Erythroblast (primary cell): ENCODE data around the gene GPR15.

ENCODE experiments used
- GATA1 ChIP-seq: IDR thresholded peaks from 2 replicates; pipeline ENCODE4 v1.6.1; 2011; ENCODE audit warnings: low read depth, mild to moderate bottlenecking, control low read depth, low read length, moderate library complexity
- POLR2A ChIP-seq: IDR thresholded peaks from 2 replicates; pipeline ENCODE4 v1.6.1; 2011; ENCODE audit warnings: mild to moderate bottlenecking, low read length

GRCh38 chr3:98556164-98557130 is 24.7 kb downstream of the GPR15 start:
- TF ChIP-seq POLR2A: no peak
- no peak for TF ChIP-seq GATA1
